Spleen (tissue), 7 donors: ENCODE measurements around the gene OLFML2B.

ENCODE experiments used
- POLR2A ChIP-seq, 3 donors: fragments of 450-650 bp; IDR thresholded peaks; one replicate each; pipeline ENCODE4 v1.5.1; 2017; ENCODE audit warnings: antibody characterized with exemption in 3 of 3, mild to moderate bottlenecking in 1 of 3
- POLR2AphosphoS5 ChIP-seq, 3 donors: sonication (generic); formaldehyde crosslinking; IDR thresholded peaks; one replicate each; pipeline ENCODE4 v1.5.1; 2017; ENCODE audit warnings: antibody characterized with exemption in 3 of 3
- TF ChIP-seq, protein P1 (sequence below), 11 experiments: fragments of 200-600 bp in 7 of 11; fragments of 450-650 bp in 4 of 11; sonication (generic) in 4 of 11; IDR thresholded peaks in 8 of 11; conservative IDR thresholded peaks in 3 of 11; 1 replicate in 7 of 11; 2 replicates in 4 of 11; pipeline versions ENCODE4 v1.4.0 to v1.8.0; 2016 to 2021; ENCODE audit warnings: antibody characterized with exemption in 11 of 11, inconsistent platforms in 4 of 11, mild to moderate bottlenecking in 1 of 11
- donor health status: DM: no; HTN: no; CAD: no; lungs with moderate emphysema.
- donor health status: DM: no; HTN: no; CAD: no.
- donor health status: DM: no; HTN: no; CAD: no.

DNA sequence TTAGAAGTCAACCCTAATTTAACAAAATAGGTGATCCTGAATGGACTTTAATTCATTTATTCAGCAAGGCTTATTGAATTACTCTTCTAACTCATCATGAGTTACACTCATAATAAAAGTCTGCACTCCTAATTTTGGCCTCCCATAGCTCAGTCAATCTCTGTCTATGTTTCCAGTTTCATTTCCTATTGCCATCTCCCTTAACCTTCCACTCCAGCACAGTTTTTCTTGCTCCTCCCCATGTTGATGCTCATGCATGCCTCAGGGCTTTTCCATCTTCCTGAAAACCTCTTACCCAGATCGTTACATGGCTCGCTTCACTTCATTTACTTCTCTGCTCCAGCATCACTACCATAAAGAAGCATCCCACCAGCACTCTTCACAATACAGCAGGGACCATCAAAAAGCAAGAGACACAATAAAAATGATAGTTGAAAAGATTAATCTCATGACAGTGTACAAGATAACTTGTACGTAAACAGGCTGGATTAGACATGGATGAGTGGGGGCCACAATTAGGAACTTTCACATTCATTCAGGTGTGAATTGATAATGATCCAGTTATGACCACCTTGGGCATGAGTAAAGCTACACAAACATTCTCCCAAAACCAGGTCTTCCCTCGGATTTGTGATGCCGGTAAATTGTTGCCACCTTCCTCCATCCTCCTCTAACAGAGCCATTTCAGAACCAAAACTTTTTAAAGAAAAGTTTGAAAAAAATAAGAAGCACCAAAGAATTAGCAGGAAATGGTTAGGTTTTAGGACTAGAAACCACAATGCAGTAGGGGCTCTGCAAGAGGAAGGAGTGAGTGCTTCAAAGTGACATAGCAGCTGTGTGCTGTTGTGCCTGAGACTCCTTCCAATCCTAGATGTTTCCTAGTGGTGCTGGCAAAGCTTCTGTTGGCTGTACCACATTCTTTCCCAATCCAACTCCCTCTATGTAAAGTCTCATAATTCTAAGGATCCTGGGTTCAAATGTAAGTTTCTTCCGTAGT, 89.8 kb downstream of the OLFML2B start:
- TF ChIP-seq, protein P1, sequence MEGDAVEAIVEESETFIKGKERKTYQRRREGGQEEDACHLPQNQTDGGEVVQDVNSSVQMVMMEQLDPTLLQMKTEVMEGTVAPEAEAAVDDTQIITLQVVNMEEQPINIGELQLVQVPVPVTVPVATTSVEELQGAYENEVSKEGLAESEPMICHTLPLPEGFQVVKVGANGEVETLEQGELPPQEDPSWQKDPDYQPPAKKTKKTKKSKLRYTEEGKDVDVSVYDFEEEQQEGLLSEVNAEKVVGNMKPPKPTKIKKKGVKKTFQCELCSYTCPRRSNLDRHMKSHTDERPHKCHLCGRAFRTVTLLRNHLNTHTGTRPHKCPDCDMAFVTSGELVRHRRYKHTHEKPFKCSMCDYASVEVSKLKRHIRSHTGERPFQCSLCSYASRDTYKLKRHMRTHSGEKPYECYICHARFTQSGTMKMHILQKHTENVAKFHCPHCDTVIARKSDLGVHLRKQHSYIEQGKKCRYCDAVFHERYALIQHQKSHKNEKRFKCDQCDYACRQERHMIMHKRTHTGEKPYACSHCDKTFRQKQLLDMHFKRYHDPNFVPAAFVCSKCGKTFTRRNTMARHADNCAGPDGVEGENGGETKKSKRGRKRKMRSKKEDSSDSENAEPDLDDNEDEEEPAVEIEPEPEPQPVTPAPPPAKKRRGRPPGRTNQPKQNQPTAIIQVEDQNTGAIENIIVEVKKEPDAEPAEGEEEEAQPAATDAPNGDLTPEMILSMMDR (IDR thresholded peaks at IDR 0.05 in 8 of 11, conservative IDR thresholded peaks at IDR 0.05 in 3 of 11) = no peak
- TF ChIP-seq POLR2A (IDR thresholded peaks at IDR 0.05) = no peak
- TF ChIP-seq POLR2AphosphoS5 (IDR thresholded peaks at IDR 0.05) = no peak
